HAP-1 (cell line): Measurements from ENCODE around the gene ITPR2.
"Not testable (repeated sequence)": the region's sequence is repeated elsewhere in the genome, so short reads cannot be mapped to it uniquely, and the experiment has no call there.

Experiments
- DNase-seq, 2 experiments: peaks; one replicate each; pipeline ENCODE4 v3.0.0-alpha.2; 2016 to 2020; ENCODE audit warnings: low spot score in 2 of 2
- H3K27me3 ChIP-seq: fragments of 250-450 bp; sonication (Bioruptor Pico); 2 replicates; pipeline ENCODE4 v1.5.1; 2020; ENCODE audit warnings: low read depth, mild to moderate bottlenecking, moderate library complexity
- H3K36me3 ChIP-seq: fragments of 250-450 bp; sonication (Bioruptor Pico); replicated peaks from 2 replicates; pipeline ENCODE4 v1.5.1; 2020; ENCODE audit warnings: mild to moderate bottlenecking
- H3K4me1 ChIP-seq: fragments of 250-450 bp; sonication (Bioruptor Pico); 2 replicates; pipeline ENCODE4 v1.5.1; 2020; ENCODE audit warnings: mild to moderate bottlenecking
- H3K4me3 ChIP-seq: fragments of 250-450 bp; sonication (Bioruptor Pico); 2 replicates; pipeline ENCODE4 v1.5.1; 2020; ENCODE audit warnings: mild to moderate bottlenecking, moderate library complexity
- H3K9me3 ChIP-seq: fragments of 250-450 bp; sonication (Bioruptor Pico); 2 replicates; pipeline ENCODE4 v1.5.1; 2020; ENCODE audit warnings: mild to moderate bottlenecking, moderate library complexity
- in situ Hi-C: fragments of 300-500 bp; cut with MboI; formaldehyde crosslinking; loops from 3 replicates; pipeline ENCODE4 v1.14.3; 2020; ENCODE audit warnings: low sequenced_read_pairs, inconsistent platforms, mixed read lengths

Gene ITPR2

GRCh38 chr12:26466726-26467125, 366.3 kb downstream of the ITPR2 start:
- in situ Hi-C loops, result no loop called here
- Histone ChIP-seq H3K36me3 (no peaks in the 10 kb centered on the region), H3K4me1 (no peaks in the 10 kb centered on the region), H3K9me3 (no peaks in the 10 kb centered on the region), H3K4me3 (no peak overlapping the region), H3K27me3 (no peaks in the 10 kb centered on the region)
- DNase-seq, result no peak

GRCh38 chr12:26465419-26466097, 367.4 kb downstream of the ITPR2 start:
- Histone ChIP-seq H3K4me1 (no peaks in the 10 kb centered on the region), H3K27me3 (no peaks in the 10 kb centered on the region), H3K36me3 (no peaks in the 10 kb centered on the region), H3K9me3 (no peaks in the 10 kb centered on the region), H3K4me3 (no peak overlapping the region)
- DNase-seq, result no peak
- in situ Hi-C loops, result no loop called here

- no peaks in the 10 kb centered on the region for H3K4me1 ChIP-seq
- in situ Hi-C loops, result no loop called here
- no peak for DNase-seq
- no peaks in the 10 kb centered on the region for H3K27me3 ChIP-seq
- no peaks in the 10 kb centered on the region for H3K9me3 ChIP-seq
- H3K36me3 ChIP-seq, result no peaks in the 10 kb centered on the region
- H3K4me3 ChIP-seq, result no peak overlapping the region
Observed at GRCh38 chr12:26461776-26462175, 371.2 kb downstream of the ITPR2 start.

GRCh38 chr12:26460361-26460760, 372.6 kb downstream of the ITPR2 start:
- H3K36me3 ChIP-seq, result no peaks in the 10 kb centered on the region
- no peak overlapping the region for H3K4me3 ChIP-seq
- H3K27me3 ChIP-seq, result no peaks in the 10 kb centered on the region
- no peak for DNase-seq
- H3K4me1 ChIP-seq, result no peaks in the 10 kb centered on the region
- no peaks in the 10 kb centered on the region for H3K9me3 ChIP-seq
- in situ Hi-C loops, result no loop called here

GRCh38 chr12:26455936-26456574, 376.9 kb downstream of the ITPR2 start:
- H3K27me3 ChIP-seq, result no peaks in the 10 kb centered on the region

GRCh38 chr12:26453246-26453645, 379.7 kb downstream of the ITPR2 start:
- in situ Hi-C loops, result no loop called here
- no peaks in the 10 kb centered on the region for H3K27me3 ChIP-seq

More at GRCh38 chr12:26455936-26456574, 376.9 kb downstream of the ITPR2 start:
- no peaks in the 10 kb centered on the region for H3K4me1 ChIP-seq
- no peaks in the 10 kb centered on the region for H3K36me3 ChIP-seq
- H3K9me3 ChIP-seq, result no peaks in the 10 kb centered on the region
- no peak for DNase-seq
- no peak overlapping the region for H3K4me3 ChIP-seq
- in situ Hi-C loops, result no loop called here

GRCh38 chr12:26452511-26452910, 380.5 kb downstream of the ITPR2 start:
- Histone ChIP-seq H3K4me3 (no peak overlapping the region), H3K36me3 (no peaks in the 10 kb centered on the region), H3K9me3 (no peaks in the 10 kb centered on the region), H3K4me1 (no peaks in the 10 kb centered on the region), H3K27me3 (no peaks in the 10 kb centered on the region)
- DNase-seq, result no peak
- in situ Hi-C loops, result no loop called here

More at GRCh38 chr12:26453246-26453645, 379.7 kb downstream of the ITPR2 start:
- Histone ChIP-seq H3K4me3 (no peak overlapping the region), H3K36me3 (no peaks in the 10 kb centered on the region), H3K9me3 (no peaks in the 10 kb centered on the region), H3K4me1 (no peaks in the 10 kb centered on the region)
- DNase-seq, result no peak

GRCh38 chr12:26451763-26452162, 381.2 kb downstream of the ITPR2 start:
- Histone ChIP-seq H3K27me3 (no peaks in the 10 kb centered on the region), H3K36me3 (no peaks in the 10 kb centered on the region), H3K9me3 (no peaks in the 10 kb centered on the region), H3K4me1 (no peaks in the 10 kb centered on the region), H3K4me3 (no peak overlapping the region)
- no peak for DNase-seq
- in situ Hi-C loops, result no loop called here

- Histone ChIP-seq H3K36me3 (no peaks in the 10 kb centered on the region), H3K4me1 (no peaks in the 10 kb centered on the region), H3K9me3 (no peaks in the 10 kb centered on the region), H3K27me3 (no peaks in the 10 kb centered on the region), H3K4me3 (no peak overlapping the region)
- in situ Hi-C loops, result no loop called here
- no peak for DNase-seq
Observed at GRCh38 chr12:26445909-26446308, 387.1 kb downstream of the ITPR2 start.

- Histone ChIP-seq H3K4me1 (no peaks in the 10 kb centered on the region), H3K36me3 (no peaks in the 10 kb centered on the region), H3K4me3 (no peak overlapping the region), H3K9me3 (no peaks in the 10 kb centered on the region), H3K27me3 (no peaks in the 10 kb centered on the region)
- no peak for DNase-seq
- in situ Hi-C loops, result no loop called here
Observed at GRCh38 chr12:26443309-26443708, 389.7 kb downstream of the ITPR2 start.

- no peak overlapping the region for H3K4me3 ChIP-seq
- in situ Hi-C loops, result no loop called here
- H3K4me1 ChIP-seq, result no peaks in the 10 kb centered on the region
- H3K9me3 ChIP-seq, result no peaks in the 10 kb centered on the region
- no peaks in the 10 kb centered on the region for H3K36me3 ChIP-seq
- DNase-seq, result no peak
- H3K27me3 ChIP-seq, result no peaks in the 10 kb centered on the region
Observed at GRCh38 chr12:26441434-26441833, 391.6 kb downstream of the ITPR2 start.

- no peak for DNase-seq
- H3K9me3 ChIP-seq, result no peaks in the 10 kb centered on the region
- no peaks in the 10 kb centered on the region for H3K27me3 ChIP-seq
- no peaks in the 10 kb centered on the region for H3K36me3 ChIP-seq
- no peak overlapping the region for H3K4me3 ChIP-seq
- H3K4me1 ChIP-seq, result no peaks in the 10 kb centered on the region
- in situ Hi-C loops, result no loop called here
Observed at GRCh38 chr12:26435069-26435404, 398.0 kb downstream of the ITPR2 start.

- Histone ChIP-seq H3K4me1 (no peaks in the 10 kb centered on the region), H3K4me3 (no peak overlapping the region), H3K36me3 (no peaks in the 10 kb centered on the region), H3K9me3 (no peaks in the 10 kb centered on the region), H3K27me3 (no peaks in the 10 kb centered on the region)
- in situ Hi-C loops, result no loop called here
- DNase-seq, result peak; percentile 49 to 75
Observed at GRCh38 chr12:26434299-26435068, 398.5 kb downstream of the ITPR2 start.

- in situ Hi-C loops, H3K4me1 ChIP-seq, H3K4me3 ChIP-seq, H3K9me3 ChIP-seq, H3K36me3 ChIP-seq, H3K27me3 ChIP-seq, DNase-seq: not testable (repeated sequence)
Observed at GRCh38 chr12:26433701-26434100, 399.3 kb downstream of the ITPR2 start.
